Activated T-helper 1 cell treated with anti-CD3 and anti-CD28 coated beads, Interleukin-12 subunit alpha, Interleukin-12 subunit beta, Interleukin-2, Interleukin-4 antibody, amounts not matched to agents 30 ng/mL and 10 ng/mL and 1 ng/mL, durations not matched to agents 14 hours and 24 hours and 36 hours (primary cell): Measurements from ENCODE around the gene DGCR2. TPM values are rescaled to one million over a fixed set of nuclear protein-coding genes. Genes with fewer than 3 reads are reported as not detected.
"Not testable (repeated sequence)": the region's sequence is repeated elsewhere in the genome, so short reads cannot be mapped to it uniquely, and the experiment has no call there.

Experiments
- DNase-seq: peaks from one replicate; pipeline ENCODE4 v3.0.0; 2021; ENCODE audit warnings: low spot score
- H3K27ac Mint-ChIP-seq: one replicate; pipeline ENCODE4 v1.8.0; 2021; ENCODE audit warnings: mild to moderate bottlenecking, mixed read lengths
- H3K27me3 Mint-ChIP-seq: one replicate; pipeline ENCODE4 v1.8.0; 2022; ENCODE audit warnings: mild to moderate bottlenecking, moderate library complexity, mixed read lengths; ENCODE audit not compliant: insufficient read depth
- H3K36me3 Mint-ChIP-seq: one replicate; pipeline ENCODE4 v1.8.0; 2021; ENCODE audit warnings: low read depth, mixed read lengths
- H3K4me1 Mint-ChIP-seq: one replicate; pipeline ENCODE4 v1.8.0; 2021; ENCODE audit warnings: low read depth, mixed read lengths
- H3K4me3 Mint-ChIP-seq: one replicate; pipeline ENCODE4 v1.8.0; 2021; ENCODE audit warnings: mild to moderate bottlenecking, moderate library complexity, mixed read lengths
- H3K9me3 Mint-ChIP-seq: one replicate; pipeline ENCODE4 v1.8.0; 2021; ENCODE audit warnings: mixed read lengths
- intact Hi-C: fragments of 100-400 bp; cut with micrococcal nuclease; formaldehyde crosslinking; loops from one replicate; pipeline ENCODE4 v1.15.1; 2024
- total RNA-seq: library from RNA; stranded (reverse); gene quantifications from 2 replicates; pipeline ENCODE4 v1.2.3, GENCODE V29; 2022

DGCR2 gene
- total RNA-seq, 1 donor from 2014 or later: 23.2 TPM

GRCh38 chr22:19072853-19073252 is 49.4 kb downstream of the DGCR2 start:
- DNase-seq, H3K4me1 Mint-ChIP-seq, H3K27ac Mint-ChIP-seq, H3K9me3 Mint-ChIP-seq, H3K27me3 Mint-ChIP-seq, intact Hi-C loops, H3K4me3 Mint-ChIP-seq: not testable (repeated sequence)
- peaks cover 13% of the 10 kb centered on the region for H3K36me3 Mint-ChIP-seq

DNA sequence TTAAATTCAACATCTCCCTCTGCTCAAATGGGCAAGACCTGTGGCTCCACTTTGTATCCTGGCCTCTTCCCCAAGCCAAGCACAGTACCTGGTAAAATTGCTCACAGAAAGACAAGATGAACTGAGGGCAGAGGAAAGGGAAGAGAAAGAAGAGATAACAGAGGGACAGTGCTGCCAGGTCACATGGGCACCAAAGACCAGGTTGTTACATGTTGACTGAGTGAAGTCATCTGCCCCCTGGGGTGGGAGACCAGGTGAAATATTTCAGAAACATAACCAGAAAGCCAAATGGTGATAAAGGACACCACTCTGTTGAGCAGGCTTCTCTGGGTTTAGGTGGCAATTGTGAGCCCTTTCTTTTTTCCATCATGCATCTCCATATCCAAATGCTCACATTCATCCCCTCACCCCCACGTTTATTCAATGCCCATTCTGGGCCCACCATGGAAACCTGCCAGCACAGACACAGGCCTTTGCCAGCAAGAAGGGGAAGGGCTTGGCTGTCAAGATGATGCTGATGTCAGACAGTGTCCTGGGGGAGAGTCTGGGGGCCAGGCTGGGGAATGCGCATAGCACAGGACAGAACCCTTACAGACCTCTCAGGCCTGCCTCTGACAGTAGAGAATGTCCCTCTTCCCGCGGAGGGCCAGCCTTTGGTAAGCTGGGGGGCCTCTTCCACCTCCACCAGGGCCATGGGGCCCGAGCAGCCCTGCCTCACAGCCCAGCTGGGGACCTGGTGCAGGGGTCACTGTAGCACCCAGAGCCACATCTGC is 51.6 kb downstream of the DGCR2 start:
- intact Hi-C loops: no loop called here
- H3K4me1 Mint-ChIP-seq: no peaks in the 10 kb centered on the region
- H3K36me3 Mint-ChIP-seq: peaks cover 15% of the 10 kb centered on the region
- DNase-seq: no peak
- H3K9me3 Mint-ChIP-seq: no peaks in the 10 kb centered on the region
- H3K27ac Mint-ChIP-seq: no peak overlapping the region
- H3K4me3 Mint-ChIP-seq: no peak overlapping the region
- H3K27me3 Mint-ChIP-seq: no peaks in the 10 kb centered on the region

GRCh38 chr22:19069451-19069850 is 52.8 kb downstream of the DGCR2 start:
- Mint-ChIP-seq H3K36me3 (peaks cover 18% of the 10 kb centered on the region), H3K4me1 (no peaks in the 10 kb centered on the region), H3K27ac (no peak overlapping the region), H3K4me3 (no peak overlapping the region), H3K27me3 (no peaks in the 10 kb centered on the region), H3K9me3 (no peaks in the 10 kb centered on the region)
- DNase-seq: no peak
- intact Hi-C loops: no loop called here

DNA sequence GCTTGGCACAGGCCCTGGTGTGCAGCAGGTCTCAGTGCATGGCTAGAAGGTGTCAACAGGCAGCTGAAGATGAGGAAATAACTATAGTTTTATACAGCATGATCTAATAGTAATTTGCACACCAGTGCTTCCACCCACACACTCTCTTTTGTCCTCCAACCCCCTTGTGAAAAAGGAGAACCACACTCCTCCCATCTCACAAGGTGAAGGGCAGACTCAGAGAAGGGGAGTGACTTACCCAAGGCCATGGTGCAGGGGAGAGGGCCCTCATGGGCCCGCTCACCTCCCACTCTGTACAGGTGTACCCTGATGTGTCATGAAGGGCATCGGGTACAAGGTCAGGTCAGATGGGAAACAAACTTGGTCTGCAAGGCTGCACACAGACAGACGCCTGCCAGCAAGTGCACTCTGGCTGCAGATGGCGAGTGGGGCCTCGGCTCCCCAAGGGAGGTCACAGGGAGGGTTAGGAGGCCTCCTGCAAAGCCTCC is 53.4 kb downstream of the DGCR2 start:
- Mint-ChIP-seq H3K9me3 (no peaks in the 10 kb centered on the region), H3K4me1 (no peaks in the 10 kb centered on the region), H3K27me3 (no peaks in the 10 kb centered on the region), H3K27ac (no peak overlapping the region), H3K36me3 (peaks cover 18% of the 10 kb centered on the region), H3K4me3 (no peak overlapping the region)
- DNase-seq: no peak
- intact Hi-C loops: no loop called here

GRCh38 chr22:19067696-19068348 is 54.4 kb downstream of the DGCR2 start:
- Mint-ChIP-seq H3K4me1 (no peaks in the 10 kb centered on the region), H3K27ac (no peak overlapping the region), H3K9me3 (no peaks in the 10 kb centered on the region), H3K36me3 (peaks cover 18% of the 10 kb centered on the region), H3K27me3 (no peaks in the 10 kb centered on the region), H3K4me3 (no peak overlapping the region)
- intact Hi-C loops: no loop called here
- no peak for DNase-seq

GRCh38 chr22:19066531-19067271 is 55.5 kb downstream of the DGCR2 start:
- Mint-ChIP-seq H3K36me3 (peaks cover 19% of the 10 kb centered on the region), H3K4me1 (no peaks in the 10 kb centered on the region), H3K9me3 (no peaks in the 10 kb centered on the region), H3K27ac (no peak overlapping the region), H3K4me3 (no peak overlapping the region), H3K27me3 (no peaks in the 10 kb centered on the region)
- DNase-seq: no peak
- intact Hi-C loops: no loop called here

- intact Hi-C loops: no loop called here
- DNase-seq: no peak
Measured at GRCh38 chr22:19065929-19066328, 56.3 kb downstream of the DGCR2 start.

GRCh38 chr22:19065298-19065859 is 56.8 kb downstream of the DGCR2 start:
- no peak overlapping the region for H3K27ac Mint-ChIP-seq
- no peaks in the 10 kb centered on the region for H3K4me1 Mint-ChIP-seq
- no peaks in the 10 kb centered on the region for H3K9me3 Mint-ChIP-seq
- DNase-seq: no peak
- peaks cover 12% of the 10 kb centered on the region for H3K36me3 Mint-ChIP-seq
- H3K4me3 Mint-ChIP-seq: no peak overlapping the region
- no peaks in the 10 kb centered on the region for H3K27me3 Mint-ChIP-seq
- intact Hi-C loops: no loop called here

More at GRCh38 chr22:19065929-19066328, 56.3 kb downstream of the DGCR2 start:
- H3K27me3 Mint-ChIP-seq: no peaks in the 10 kb centered on the region
- H3K4me3 Mint-ChIP-seq: no peak overlapping the region
- peaks cover 12% of the 10 kb centered on the region for H3K36me3 Mint-ChIP-seq
- no peaks in the 10 kb centered on the region for H3K4me1 Mint-ChIP-seq
- no peak overlapping the region for H3K27ac Mint-ChIP-seq
- no peaks in the 10 kb centered on the region for H3K9me3 Mint-ChIP-seq

GRCh38 chr22:19064354-19065054 is 57.7 kb downstream of the DGCR2 start:
- Mint-ChIP-seq H3K27ac (no peak overlapping the region), H3K4me1 (no peaks in the 10 kb centered on the region), H3K27me3 (no peaks in the 10 kb centered on the region), H3K4me3 (no peak overlapping the region), H3K36me3 (peaks cover 16% of the 10 kb centered on the region), H3K9me3 (no peaks in the 10 kb centered on the region)
- intact Hi-C loops: no loop called here
- DNase-seq: no peak

DNA sequence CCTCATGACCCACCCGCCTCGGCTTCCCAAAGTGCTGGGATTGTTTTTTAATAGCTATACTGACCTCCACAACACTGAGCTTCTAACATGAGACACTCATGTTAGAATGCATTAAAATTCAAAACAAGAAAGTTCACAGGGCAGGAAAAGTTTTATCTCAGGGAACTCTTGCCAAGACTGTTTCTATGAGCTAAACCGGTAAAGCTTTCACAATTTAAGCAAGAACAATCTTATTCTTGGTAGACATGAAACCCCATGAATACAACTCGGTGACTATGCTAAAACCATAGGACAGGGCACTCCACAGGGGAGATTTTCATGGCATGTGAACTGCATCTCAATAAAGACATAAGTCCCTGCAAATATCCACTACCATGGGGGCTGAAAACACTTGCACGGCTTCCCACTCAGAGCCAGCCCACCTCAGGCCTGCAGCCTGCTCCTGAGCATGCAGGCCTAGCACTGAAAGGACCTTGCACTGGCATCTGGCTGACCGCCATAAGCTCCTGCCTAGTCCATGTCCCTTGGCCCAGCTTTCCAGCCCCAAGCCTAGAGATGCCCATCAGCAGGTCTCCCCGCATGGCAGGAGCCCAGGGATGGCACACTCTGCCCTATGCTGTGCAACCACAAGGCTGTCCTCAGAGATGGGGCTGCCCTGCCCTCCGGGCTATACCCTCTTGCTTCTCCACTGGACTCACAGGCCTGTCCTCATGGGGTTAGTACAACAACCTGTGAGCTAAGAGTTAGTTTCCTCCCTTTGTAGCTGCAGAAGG is 58.4 kb downstream of the DGCR2 start:
- H3K36me3 Mint-ChIP-seq: peaks cover 16% of the 10 kb centered on the region
- intact Hi-C loops: no loop called here
- H3K4me1 Mint-ChIP-seq: no peaks in the 10 kb centered on the region
- no peak overlapping the region for H3K4me3 Mint-ChIP-seq
- DNase-seq: no peak
- no peak overlapping the region for H3K27ac Mint-ChIP-seq
- no peaks in the 10 kb centered on the region for H3K9me3 Mint-ChIP-seq
- no peaks in the 10 kb centered on the region for H3K27me3 Mint-ChIP-seq

DNA sequence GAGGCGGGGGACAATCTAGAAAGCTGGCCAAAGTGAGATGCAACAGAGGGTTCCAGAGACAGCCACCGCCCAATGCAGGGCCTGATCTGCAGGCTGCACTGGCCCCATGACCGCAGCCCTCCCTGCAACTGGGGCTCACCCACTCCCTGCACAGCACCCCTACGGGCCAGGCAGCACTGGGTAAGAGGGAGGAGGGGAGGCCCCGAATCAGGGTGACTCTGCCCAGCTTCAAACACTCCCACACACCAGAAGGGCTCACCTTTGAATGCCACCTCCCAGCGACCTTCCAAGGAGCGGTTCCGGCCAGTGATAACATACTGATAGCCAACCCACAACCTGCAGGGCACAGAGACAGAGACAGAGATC is 59.3 kb downstream of the DGCR2 start:
- H3K27me3 Mint-ChIP-seq: no peaks in the 10 kb centered on the region
- H3K4me3 Mint-ChIP-seq: no peak overlapping the region
- intact Hi-C loops: no loop called here
- peaks cover 14% of the 10 kb centered on the region for H3K36me3 Mint-ChIP-seq
- no peaks in the 10 kb centered on the region for H3K9me3 Mint-ChIP-seq
- no peak for DNase-seq
- H3K4me1 Mint-ChIP-seq: no peaks in the 10 kb centered on the region
- H3K27ac Mint-ChIP-seq: no peak overlapping the region
